Frontal cortex (tissue), 4 donors: ENCODE measurements around the gene ITGA2. TPM values are rescaled to one million over a fixed set of nuclear protein-coding genes. Genes with fewer than 3 reads are reported as not detected.
A peak's percentile ranks its signal among the peaks of the same experiment; 100 is the strongest.
"Not testable (repeated sequence)": the region's sequence is repeated elsewhere in the genome, so short reads cannot be mapped to it uniquely, and the experiment has no call there.

ENCODE experiments used
- DNase-seq, 2 donors: peaks; one replicate each; pipeline ENCODE4 v3.0.0; 2012; ENCODE audit warnings: low spot score in 2 of 2
- FAIRE-seq: peaks from 2 replicates; lab custom pipeline; 2012; peaks lifted over from hg19 to GRCh38; lab: Jason Lieb, UNC
- total RNA-seq: library from RNA; depleted of rRNA; stranded (reverse); fragments of >200 nt; gene quantifications from one replicate; pipeline ENCODE4 v1.2.3, GENCODE V29; 2014
- donor health status: control.
- donor health status: control.
- donor health status: control.

The ITGA2 gene
- total RNA-seq, 1 donor from 2014 or later = 2.0 TPM

- FAIRE-seq (no peak), DNase-seq (no peak)
These were observed 100.4 kb downstream of the ITGA2 start for GRCh38 chr5:53089481-53089991.

- DNase-seq = no peak
- FAIRE-seq = no peak
These were observed 101.1 kb downstream of the ITGA2 start for GRCh38 chr5:53090229-53090628.

GRCh38 chr5:53091289-53091688 lies 102.1 kb downstream of the ITGA2 start:
- FAIRE-seq (no peak), DNase-seq (no peak)

- DNase-seq (no peak), FAIRE-seq (no peak)
These were observed 103.1 kb downstream of the ITGA2 start for GRCh38 chr5:53092242-53092641.

GRCh38 chr5:53095217-53095616 lies 106.1 kb downstream of the ITGA2 start:
- FAIRE-seq (no peak), DNase-seq (no peak)

- FAIRE-seq (peak; percentile 87), DNase-seq (peak in 1 of 2 donors; percentile 27)
These were observed 106.9 kb downstream of the ITGA2 start for GRCh38 chr5:53095931-53096525.

GRCh38 chr5:53099546-53099945 lies 110.4 kb downstream of the ITGA2 start:
- no peak for FAIRE-seq
- no peak for DNase-seq

- FAIRE-seq = no peak
- DNase-seq = no peak
These were observed 111.5 kb downstream of the ITGA2 start for GRCh38 chr5:53100606-53101005.

- no peak for FAIRE-seq
- no peak for DNase-seq
These were observed 116.6 kb downstream of the ITGA2 start for GRCh38 chr5:53105611-53106300.

- FAIRE-seq = no peak
- peak in 1 of 2 donors; percentile 7 for DNase-seq
These were observed 119.9 kb downstream of the ITGA2 start for GRCh38 chr5:53109056-53109442.

GRCh38 chr5:53109443-53110127 lies 120.4 kb downstream of the ITGA2 start, which contains the start of gene MOCS2:
Gene MOCS2, minus strand, starts transcription at chr5:53109757. Its CDS starts 2,583 bp downstream, at chr5:53107174.
- FAIRE-seq (no peak), DNase-seq (peak; percentile 84 to 92)

GRCh38 chr5:53110156-53110555 lies 121.0 kb downstream of the ITGA2 start:
- DNase-seq = no peak
- no peak for FAIRE-seq

GRCh38 chr5:53111139-53111538 lies 122.0 kb downstream of the ITGA2 start:
- DNase-seq = no peak
- FAIRE-seq = no peak

GRCh38 chr5:53112307-53112706 lies 123.2 kb downstream of the ITGA2 start:
- not testable (repeated sequence) for FAIRE-seq, DNase-seq

- no peak for FAIRE-seq
- DNase-seq = no peak
These were observed 123.8 kb downstream of the ITGA2 start for GRCh38 chr5:53112909-53113308.

GRCh38 chr5:53113947-53114346 lies 124.8 kb downstream of the ITGA2 start:
- DNase-seq (no peak), FAIRE-seq (no peak)

GRCh38 chr5:53114988-53115387 lies 125.8 kb downstream of the ITGA2 start:
- DNase-seq (no peak), FAIRE-seq (no peak)

- FAIRE-seq = no peak
These were observed 127.4 kb downstream of the ITGA2 start for GRCh38 chr5:53116597-53116996.

GRCh38 chr5:53118879-53119278 lies 129.7 kb downstream of the ITGA2 start:
- FAIRE-seq (no peak), DNase-seq (no peak)

More at GRCh38 chr5:53116597-53116996, 127.4 kb downstream of the ITGA2 start:
- no peak for DNase-seq

GRCh38 chr5:53120165-53120564 lies 131.0 kb downstream of the ITGA2 start:
- DNase-seq (no peak), FAIRE-seq (no peak)

GRCh38 chr5:53123702-53124101 lies 134.6 kb downstream of the ITGA2 start:
- FAIRE-seq (no peak), DNase-seq (no peak)
